Measurements from ENCODE around the gene PGA4.

PGA4 gene

GRCh38 chr11:61267437-61267841 lies 45.3 kb downstream of the PGA4 start:
- Histone ChIP-seq H3K27ac (ENCODE audit: low read depth, low read length) (no peak overlapping the region), H3K9ac (ENCODE audit: low read depth, low read length) (no peak overlapping the region), H3K4me1 (ENCODE audit: control insufficient read depth, insufficient read depth, low read length) (no peaks in the 10 kb centered on the region), H3K27me3 (ENCODE audit: control insufficient read depth, insufficient read depth, low read length) (no peaks in the 10 kb centered on the region), H3K9me3 (ENCODE audit: control insufficient read depth, insufficient read depth, low read length) (no peaks in the 10 kb centered on the region), H3K36me3 (ENCODE audit: control insufficient read depth, insufficient read depth, low read length) (peaks cover 29% of the 10 kb centered on the region), H3K4me3 (ENCODE audit: low read depth, low read length) (no peak overlapping the region)

DNA sequence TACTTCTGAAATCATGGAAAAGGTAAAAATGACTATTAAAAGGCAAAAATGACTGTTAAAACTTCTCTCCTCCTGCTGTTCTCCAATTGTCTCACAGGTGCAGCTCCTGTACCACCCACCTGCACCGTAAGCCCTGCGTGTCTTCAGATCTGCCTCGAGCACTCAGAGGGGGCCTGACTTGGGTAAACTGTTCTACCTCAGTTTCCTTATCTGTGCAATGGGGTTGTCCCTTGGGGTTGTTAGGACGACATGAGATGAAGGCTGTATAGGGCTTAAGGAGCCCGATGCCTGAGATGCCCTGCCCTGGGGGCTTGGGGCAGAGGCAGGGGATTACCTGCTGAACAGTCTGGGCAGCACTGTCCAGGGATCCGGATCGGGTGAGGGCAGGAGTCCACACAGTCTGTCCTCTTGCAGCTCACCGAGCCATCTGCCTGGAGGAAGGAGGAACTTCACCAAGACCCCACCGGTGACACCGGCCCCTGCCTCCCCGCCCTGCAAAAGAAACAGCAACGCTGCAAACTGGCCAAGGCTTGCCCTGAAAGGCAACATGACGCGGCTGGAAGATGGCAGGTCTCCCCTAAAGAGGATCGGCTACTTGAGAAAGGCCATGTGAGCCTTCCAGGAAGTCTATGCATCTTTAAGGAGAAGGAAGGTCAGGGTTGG lies 46.6 kb downstream of the PGA4 start:
- Histone ChIP-seq H3K9ac (ENCODE audit: low read depth, low read length) (no peak overlapping the region), H3K4me3 (ENCODE audit: low read depth, low read length) (no peak overlapping the region), H3K27me3 (ENCODE audit: control insufficient read depth, insufficient read depth, low read length) (no peaks in the 10 kb centered on the region), H3K9me3 (ENCODE audit: control insufficient read depth, insufficient read depth, low read length) (no peaks in the 10 kb centered on the region), H3K4me1 (ENCODE audit: control insufficient read depth, insufficient read depth, low read length) (no peaks in the 10 kb centered on the region), H3K27ac (ENCODE audit: low read depth, low read length) (no peak overlapping the region), H3K36me3 (ENCODE audit: control insufficient read depth, insufficient read depth, low read length) (peaks cover 23% of the 10 kb centered on the region)

DNA sequence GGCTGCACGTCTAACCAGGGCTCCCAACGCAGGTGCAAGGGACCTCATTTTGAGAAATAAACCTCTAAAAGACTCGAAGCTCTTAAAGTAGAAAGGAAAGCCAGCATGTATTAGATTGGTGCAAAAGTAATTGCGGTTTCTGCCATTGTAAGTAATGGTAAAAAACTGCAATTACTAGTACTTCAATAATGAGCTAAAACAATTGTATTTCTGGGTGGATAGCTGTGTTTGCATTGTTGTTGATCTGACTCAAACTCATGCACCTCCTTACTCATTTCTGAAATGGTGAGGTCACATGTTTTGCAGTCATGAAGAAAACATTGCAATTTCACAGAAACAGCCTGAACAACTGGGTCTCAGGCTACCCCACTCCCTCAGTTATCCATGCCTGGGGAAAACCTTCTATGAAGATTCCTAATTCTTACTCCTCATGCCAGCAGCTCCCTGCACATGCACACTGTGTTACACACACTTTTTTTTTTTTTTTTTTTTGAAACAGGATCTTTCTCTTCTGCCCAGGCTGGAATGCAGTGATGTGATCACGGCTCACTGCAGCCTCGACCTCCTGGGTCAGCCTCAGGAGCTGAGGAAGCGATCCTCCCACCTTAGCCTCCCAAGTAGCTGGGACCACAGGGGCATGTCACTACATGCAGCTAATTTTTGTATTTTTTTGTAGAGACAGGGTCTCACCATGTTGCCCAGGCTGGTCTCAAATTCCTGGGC lies 48.4 kb downstream of the PGA4 start:
- no peak overlapping the region for H3K4me3 ChIP-seq (ENCODE audit: low read depth, low read length)
- peaks cover 40% of the 10 kb centered on the region for H3K36me3 ChIP-seq (ENCODE audit: control insufficient read depth, insufficient read depth, low read length)
- H3K4me1 ChIP-seq (ENCODE audit: control insufficient read depth, insufficient read depth, low read length): no peaks in the 10 kb centered on the region
- no peak overlapping the region for H3K27ac ChIP-seq (ENCODE audit: low read depth, low read length)
- H3K9me3 ChIP-seq (ENCODE audit: control insufficient read depth, insufficient read depth, low read length): no peaks in the 10 kb centered on the region
- no peak overlapping the region for H3K9ac ChIP-seq (ENCODE audit: low read depth, low read length)
- no peaks in the 10 kb centered on the region for H3K27me3 ChIP-seq (ENCODE audit: control insufficient read depth, insufficient read depth, low read length)

DNA sequence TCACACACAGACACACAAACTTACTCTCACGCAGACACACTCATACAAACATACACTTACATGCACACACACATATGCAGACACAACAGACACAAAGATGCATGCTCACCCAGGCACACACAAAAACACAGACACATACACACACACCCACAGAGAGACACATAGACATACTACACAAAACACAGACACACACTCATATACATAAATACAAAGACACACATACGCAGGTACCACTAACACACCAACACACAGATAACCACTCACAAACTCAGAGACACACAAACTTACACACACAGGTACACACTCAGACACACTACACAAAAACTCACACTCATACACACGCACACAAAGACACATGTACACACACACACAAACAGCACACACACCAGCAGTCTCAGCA lies 50.6 kb downstream of the PGA4 start:
- no peaks in the 10 kb centered on the region for H3K27me3 ChIP-seq (ENCODE audit: control insufficient read depth, insufficient read depth, low read length)
- H3K4me1 ChIP-seq (ENCODE audit: control insufficient read depth, insufficient read depth, low read length): no peaks in the 10 kb centered on the region
- no peak overlapping the region for H3K9ac ChIP-seq (ENCODE audit: low read depth, low read length)
- H3K9me3 ChIP-seq (ENCODE audit: control insufficient read depth, insufficient read depth, low read length): no peaks in the 10 kb centered on the region
- peaks cover 48% of the 10 kb centered on the region for H3K36me3 ChIP-seq (ENCODE audit: control insufficient read depth, insufficient read depth, low read length)
- H3K27ac ChIP-seq (ENCODE audit: low read depth, low read length): no peak overlapping the region
- no peak overlapping the region for H3K4me3 ChIP-seq (ENCODE audit: low read depth, low read length)

DNA sequence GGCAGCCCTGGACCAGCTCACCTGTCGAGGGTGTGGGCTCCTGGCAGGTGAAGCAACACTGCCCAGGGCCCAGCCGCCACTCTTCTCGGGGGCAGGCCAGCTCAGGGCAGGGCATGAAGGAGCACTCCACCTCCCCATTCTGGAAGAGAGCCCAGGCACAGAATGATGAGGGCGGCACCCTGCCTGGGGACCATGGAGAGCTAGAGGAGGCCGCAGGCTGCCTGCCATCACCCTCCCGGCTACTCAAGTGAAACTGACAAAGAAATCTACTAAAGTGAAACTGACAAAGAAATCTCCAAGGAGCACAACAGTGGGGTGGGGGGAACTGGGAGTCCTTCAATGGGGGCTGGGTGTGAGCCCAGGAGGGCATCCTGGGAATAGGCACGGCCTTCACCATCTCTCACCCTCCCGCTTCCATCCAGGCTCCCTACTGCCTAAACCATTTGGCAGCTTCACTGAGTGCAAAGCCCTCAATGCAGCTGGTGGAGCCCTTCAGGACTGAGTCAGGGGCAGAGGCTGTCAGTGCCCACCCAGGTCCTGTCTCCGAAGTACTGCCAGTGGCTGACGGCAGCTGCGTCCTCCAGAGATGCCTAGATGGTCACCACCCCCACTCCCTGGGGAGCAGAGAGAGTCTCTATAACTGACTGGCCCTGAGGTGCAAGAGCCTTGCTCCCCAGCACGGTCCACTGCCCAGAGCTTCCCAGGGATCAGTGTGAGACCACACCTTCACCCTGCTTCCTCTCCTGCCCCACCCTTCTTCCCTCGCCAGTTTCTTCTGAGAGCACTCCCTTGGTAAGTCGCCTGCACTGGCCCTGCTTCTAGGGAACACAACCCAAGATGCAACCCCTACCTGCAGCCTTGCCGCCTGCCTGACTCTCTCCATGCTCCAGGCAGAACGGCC lies 51.3 kb downstream of the PGA4 start:
- peaks cover 55% of the 10 kb centered on the region for H3K36me3 ChIP-seq (ENCODE audit: control insufficient read depth, insufficient read depth, low read length)
- no peaks in the 10 kb centered on the region for H3K4me1 ChIP-seq (ENCODE audit: control insufficient read depth, insufficient read depth, low read length)
- H3K9ac ChIP-seq (ENCODE audit: low read depth, low read length): no peak overlapping the region
- no peaks in the 10 kb centered on the region for H3K9me3 ChIP-seq (ENCODE audit: control insufficient read depth, insufficient read depth, low read length)
- H3K27ac ChIP-seq (ENCODE audit: low read depth, low read length): no peak overlapping the region
- no peaks in the 10 kb centered on the region for H3K27me3 ChIP-seq (ENCODE audit: control insufficient read depth, insufficient read depth, low read length)
- no peak overlapping the region for H3K4me3 ChIP-seq (ENCODE audit: low read depth, low read length)

DNA sequence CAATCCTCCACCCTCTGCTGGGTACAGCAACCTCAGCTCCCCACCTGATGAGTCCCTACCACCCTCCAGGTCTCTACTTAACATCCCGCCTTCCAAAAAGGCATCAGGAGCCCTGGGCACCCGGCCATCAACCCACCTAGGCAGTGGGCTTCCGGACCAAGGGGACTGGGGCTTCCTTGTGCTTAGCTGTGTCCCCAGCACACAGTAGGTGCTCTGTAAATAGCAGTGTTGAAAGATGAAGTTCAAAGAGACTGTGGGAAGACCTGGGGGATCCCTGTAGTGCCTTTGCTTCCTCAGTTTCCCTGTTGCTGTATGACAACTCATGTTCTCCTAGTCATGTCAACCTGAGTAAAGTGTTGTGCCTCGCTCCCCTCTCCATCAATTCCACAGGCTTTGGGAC lies 51.9 kb downstream of the PGA4 start:
- peaks cover 57% of the 10 kb centered on the region for H3K36me3 ChIP-seq (ENCODE audit: control insufficient read depth, insufficient read depth, low read length)

GRCh38 chr11:61275191-61275590 lies 53.0 kb downstream of the PGA4 start:
- Histone ChIP-seq H3K9ac (ENCODE audit: low read depth, low read length) (no peak overlapping the region), H3K4me1 (ENCODE audit: control insufficient read depth, insufficient read depth, low read length) (peaks cover 4% of the 10 kb centered on the region), H3K9me3 (ENCODE audit: control insufficient read depth, insufficient read depth, low read length) (no peaks in the 10 kb centered on the region), H3K36me3 (ENCODE audit: control insufficient read depth, insufficient read depth, low read length) (peaks cover 56% of the 10 kb centered on the region), H3K4me3 (ENCODE audit: low read depth, low read length) (no peak overlapping the region), H3K27me3 (ENCODE audit: control insufficient read depth, insufficient read depth, low read length) (no peaks in the 10 kb centered on the region), H3K27ac (ENCODE audit: low read depth, low read length) (no peak overlapping the region)

More for the DNA sequence above, 51.9 kb downstream of the PGA4 start:
- Histone ChIP-seq H3K4me3 (ENCODE audit: low read depth, low read length) (no peak overlapping the region), H3K9me3 (ENCODE audit: control insufficient read depth, insufficient read depth, low read length) (no peaks in the 10 kb centered on the region), H3K27me3 (ENCODE audit: control insufficient read depth, insufficient read depth, low read length) (no peaks in the 10 kb centered on the region), H3K4me1 (ENCODE audit: control insufficient read depth, insufficient read depth, low read length) (no peaks in the 10 kb centered on the region), H3K9ac (ENCODE audit: low read depth, low read length) (no peak overlapping the region), H3K27ac (ENCODE audit: low read depth, low read length) (no peak overlapping the region)

- Histone ChIP-seq H3K9me3 (ENCODE audit: control insufficient read depth, insufficient read depth, low read length) (no peaks in the 10 kb centered on the region), H3K27ac (ENCODE audit: low read depth, low read length) (no peak overlapping the region), H3K9ac (ENCODE audit: low read depth, low read length) (no peak overlapping the region), H3K36me3 (ENCODE audit: control insufficient read depth, insufficient read depth, low read length) (peaks cover 52% of the 10 kb centered on the region), H3K4me3 (ENCODE audit: low read depth, low read length) (no peak overlapping the region), H3K4me1 (ENCODE audit: control insufficient read depth, insufficient read depth, low read length) (peaks cover 19% of the 10 kb centered on the region), H3K27me3 (ENCODE audit: control insufficient read depth, insufficient read depth, low read length) (no peaks in the 10 kb centered on the region)
These were observed 55.2 kb downstream of the PGA4 start for GRCh38 chr11:61277186-61278000.

DNA sequence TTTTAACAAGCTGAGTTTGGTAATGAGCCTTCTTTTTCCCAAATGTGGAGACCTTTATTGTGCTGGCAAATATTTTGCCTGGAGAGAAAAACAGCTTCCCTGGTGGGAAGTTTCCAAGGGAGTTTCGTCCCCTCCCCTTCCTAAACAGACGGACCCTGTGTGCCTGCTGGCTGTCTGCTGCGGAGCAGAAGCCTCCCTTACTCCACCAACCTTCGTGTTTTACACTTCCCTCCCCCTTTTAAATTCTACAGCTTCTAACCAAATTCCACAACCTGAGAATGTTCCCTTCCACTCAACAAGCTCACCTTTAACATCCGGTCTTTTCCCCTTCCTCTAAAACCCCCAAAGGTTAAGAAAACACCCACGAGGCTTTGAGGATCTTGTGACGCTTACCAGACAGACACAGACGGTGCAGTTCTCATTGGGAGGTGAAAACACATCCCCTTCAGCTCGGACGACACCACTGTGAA lies 55.9 kb downstream of the PGA4 start:
- H3K27ac ChIP-seq (ENCODE audit: low read depth, low read length): no peak overlapping the region
- no peak overlapping the region for H3K9ac ChIP-seq (ENCODE audit: low read depth, low read length)
- H3K36me3 ChIP-seq (ENCODE audit: control insufficient read depth, insufficient read depth, low read length): peaks cover 52% of the 10 kb centered on the region
- H3K27me3 ChIP-seq (ENCODE audit: control insufficient read depth, insufficient read depth, low read length): no peaks in the 10 kb centered on the region
- no peak overlapping the region for H3K4me3 ChIP-seq (ENCODE audit: low read depth, low read length)
- H3K9me3 ChIP-seq (ENCODE audit: control insufficient read depth, insufficient read depth, low read length): no peaks in the 10 kb centered on the region
- H3K4me1 ChIP-seq (ENCODE audit: control insufficient read depth, insufficient read depth, low read length): peaks cover 19% of the 10 kb centered on the region

DNA sequence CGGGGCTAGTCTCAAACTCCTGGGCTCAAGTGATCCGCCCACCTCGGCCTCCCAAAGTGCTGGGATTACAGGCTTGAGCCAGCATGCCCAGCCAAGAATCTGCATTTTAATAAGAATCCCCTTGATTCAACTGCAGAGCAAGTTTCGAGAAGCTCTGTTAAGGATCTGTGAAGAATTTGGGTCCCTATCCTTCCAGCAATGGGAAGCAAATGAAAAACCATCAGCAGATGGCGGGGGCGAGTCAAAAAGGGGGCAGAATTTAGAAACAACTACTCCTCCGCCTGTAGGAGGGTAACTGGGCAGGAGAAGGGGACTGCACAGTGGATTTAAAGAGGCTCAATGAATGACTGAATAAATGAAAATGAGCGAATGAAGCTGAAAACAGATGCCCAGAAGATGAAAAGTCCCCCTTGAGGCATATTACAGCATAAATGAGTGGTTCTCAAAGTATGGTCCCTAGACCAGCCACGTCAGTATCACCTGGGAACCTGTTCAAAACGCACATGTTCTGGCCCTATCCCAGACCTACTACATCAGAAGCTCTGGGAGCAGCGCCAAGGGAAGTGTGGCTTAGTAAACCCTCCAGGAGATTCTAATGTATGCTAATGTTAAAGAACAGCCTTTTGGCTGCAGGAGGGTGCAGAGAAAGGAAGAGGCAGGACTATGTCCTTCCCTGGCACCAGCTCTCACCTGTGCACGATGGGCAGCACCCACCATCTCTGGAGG lies 58.0 kb downstream of the PGA4 start:
- Histone ChIP-seq H3K27me3 (ENCODE audit: control insufficient read depth, insufficient read depth, low read length) (no peaks in the 10 kb centered on the region), H3K27ac (ENCODE audit: low read depth, low read length) (no peak overlapping the region), H3K9me3 (ENCODE audit: control insufficient read depth, insufficient read depth, low read length) (no peaks in the 10 kb centered on the region), H3K36me3 (ENCODE audit: control insufficient read depth, insufficient read depth, low read length) (peaks cover 54% of the 10 kb centered on the region), H3K4me3 (ENCODE audit: low read depth, low read length) (no peak overlapping the region), H3K4me1 (ENCODE audit: control insufficient read depth, insufficient read depth, low read length) (peaks cover 19% of the 10 kb centered on the region), H3K9ac (ENCODE audit: low read depth, low read length) (no peak overlapping the region)
